Stimulated activated CD8-positive, alpha-beta memory T cell treated with anti-CD3 and anti-CD28 coated beads, Interleukin-7, amount 100 ng/mL, for 4 hours (primary cell): ENCODE results near the gene ZXDC.

Experiments
- DNase-seq, 2 donors: peaks; one replicate each; pipeline ENCODE4 v3.0.0-alpha.2; 2020; ENCODE audit warnings: low read depth in 2 of 2

ZXDC gene

DNA sequence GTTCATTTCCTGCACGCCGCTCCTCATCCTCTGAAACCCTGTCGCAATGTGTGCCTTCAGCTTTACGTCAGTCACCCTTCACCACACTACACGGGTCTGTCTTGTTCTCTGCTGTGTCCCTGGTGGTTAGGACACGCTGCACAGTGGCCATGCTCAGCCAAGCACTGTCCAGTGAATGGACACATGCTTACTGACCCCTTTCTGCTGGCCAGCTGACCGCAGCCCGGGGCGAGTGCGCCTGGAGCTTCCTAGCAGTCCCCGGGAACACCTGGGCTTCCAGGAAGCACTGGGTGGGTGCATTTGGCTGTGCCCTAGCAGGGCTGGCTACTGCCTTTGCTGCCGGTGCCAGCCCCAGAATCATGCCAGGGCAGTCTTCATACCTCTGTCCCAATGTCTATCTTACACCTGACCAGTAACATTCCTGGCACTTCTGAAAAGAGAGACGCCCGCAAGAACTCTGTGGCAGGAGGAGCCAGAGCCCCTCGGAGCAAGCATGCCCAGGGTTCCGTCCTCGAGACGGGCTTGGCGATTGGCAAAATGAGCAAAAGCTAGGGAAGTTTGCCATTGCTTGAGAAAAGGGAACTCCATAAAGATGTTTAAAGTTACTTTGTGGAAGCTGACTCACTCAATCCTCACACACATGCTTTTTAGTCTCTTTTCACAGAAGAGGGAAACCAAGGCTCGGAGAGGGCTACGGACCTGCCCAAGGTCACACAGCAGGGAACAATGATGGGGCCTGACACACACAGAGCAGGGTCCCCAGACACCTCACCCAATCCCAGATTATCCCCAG lies 15.7 kb upstream of the ZXDC start:
- DNase-seq = no peak

- no peak for DNase-seq
These were observed 14.9 kb upstream of the ZXDC start for GRCh38 chr3:126490619-126491018.

GRCh38 chr3:126488886-126489569 lies 13.3 kb upstream of the ZXDC start:
- DNase-seq = no peak

DNA sequence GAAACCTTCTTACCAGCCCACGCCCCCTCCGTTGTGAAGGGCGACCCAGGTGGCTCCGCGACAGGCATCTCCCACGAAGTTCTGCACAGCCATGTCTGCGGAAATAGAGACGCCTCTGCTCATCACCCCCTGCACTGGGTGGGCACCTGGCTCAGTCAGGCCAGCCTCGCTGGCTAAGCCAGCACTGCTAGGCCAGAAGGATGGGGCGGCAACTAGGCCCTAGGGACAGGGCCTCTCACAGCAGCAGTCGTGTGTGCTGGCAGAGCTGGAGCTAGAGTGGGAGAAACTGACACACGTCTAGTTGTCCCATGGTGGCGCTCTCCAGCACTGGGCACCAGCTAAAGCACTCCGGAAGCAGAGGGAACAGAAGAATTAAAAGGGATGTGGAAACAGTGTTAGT lies 12.5 kb upstream of the ZXDC start:
- DNase-seq = no peak

GRCh38 chr3:126487151-126487771 lies 11.6 kb upstream of the ZXDC start:
- no peak for DNase-seq

- DNase-seq = no peak
These were observed 10.7 kb upstream of the ZXDC start for GRCh38 chr3:126486360-126486847.

DNA sequence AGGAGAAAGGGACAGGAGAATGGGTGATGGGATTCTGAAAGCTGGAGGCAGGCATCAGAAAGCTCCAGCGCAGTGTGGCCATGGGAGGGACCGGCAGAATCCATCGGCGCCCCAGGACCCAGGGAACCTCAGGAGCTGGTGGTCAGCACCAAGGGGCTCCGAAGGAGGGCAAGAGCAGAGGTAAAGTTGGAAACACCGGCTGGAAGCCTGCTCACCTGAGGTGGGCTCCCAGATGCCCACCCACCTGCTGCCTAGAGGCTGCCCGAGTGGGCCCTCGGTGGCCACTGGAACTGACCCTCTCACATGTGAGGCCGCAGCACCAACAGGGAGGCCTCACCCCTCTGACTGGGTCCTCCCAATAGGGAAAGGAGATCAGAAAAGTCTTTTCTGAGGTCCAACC lies 10.3 kb upstream of the ZXDC start:
- DNase-seq = no peak

DNA sequence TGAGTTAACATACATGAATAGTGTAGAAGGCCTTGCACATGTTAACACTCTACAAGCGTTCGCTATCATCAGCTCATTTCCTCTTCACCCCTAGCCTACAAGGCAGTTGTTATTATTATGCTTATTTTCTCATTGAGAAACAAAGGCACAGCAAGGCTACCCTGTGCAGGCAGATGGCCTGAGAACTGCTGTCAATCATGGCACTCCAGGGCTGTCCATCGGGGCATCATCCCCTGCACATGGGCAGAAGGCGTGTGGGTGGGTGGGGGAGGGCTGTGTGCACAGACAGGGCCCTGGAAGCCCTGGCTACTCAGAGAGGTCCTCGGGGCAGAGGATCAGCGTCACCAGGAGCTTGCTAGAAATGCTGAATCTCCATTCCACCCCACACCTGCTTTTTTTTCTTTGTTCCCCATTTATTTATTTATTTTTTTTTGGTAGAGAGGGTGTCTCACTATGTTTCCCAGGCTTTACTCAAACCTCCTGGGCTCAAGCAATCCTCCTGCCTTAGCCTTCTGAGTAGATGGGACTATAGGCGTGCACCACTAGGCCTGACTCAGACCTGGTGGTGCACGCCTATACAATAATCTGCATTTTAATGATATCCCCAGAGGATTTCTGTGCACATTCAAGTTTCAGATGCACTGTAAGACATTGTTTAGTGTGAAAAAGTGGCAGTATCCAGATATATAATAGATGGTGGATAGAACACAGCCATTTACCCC lies 9.6 kb upstream of the ZXDC start:
- DNase-seq = no peak

DNA sequence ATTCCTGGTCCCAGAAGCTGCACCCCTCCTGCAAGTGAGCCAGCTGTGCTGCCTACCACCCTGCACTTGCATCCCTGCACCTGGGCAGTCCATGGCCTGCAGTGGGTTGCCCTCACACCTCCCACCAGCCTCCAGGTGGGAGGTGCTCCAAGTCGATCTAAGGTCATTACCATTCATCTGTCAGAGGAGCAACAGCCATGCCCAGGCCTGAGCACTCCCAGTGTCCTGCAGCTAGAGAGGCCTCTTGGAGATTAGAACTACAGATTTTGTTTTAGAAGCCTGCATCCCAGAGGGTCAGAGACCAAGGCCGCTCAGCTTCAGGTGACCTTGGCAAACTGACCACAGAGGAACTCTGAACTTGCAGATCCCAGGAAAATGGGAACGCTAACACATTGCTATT lies 9.0 kb upstream of the ZXDC start:
- DNase-seq = no peak

DNA sequence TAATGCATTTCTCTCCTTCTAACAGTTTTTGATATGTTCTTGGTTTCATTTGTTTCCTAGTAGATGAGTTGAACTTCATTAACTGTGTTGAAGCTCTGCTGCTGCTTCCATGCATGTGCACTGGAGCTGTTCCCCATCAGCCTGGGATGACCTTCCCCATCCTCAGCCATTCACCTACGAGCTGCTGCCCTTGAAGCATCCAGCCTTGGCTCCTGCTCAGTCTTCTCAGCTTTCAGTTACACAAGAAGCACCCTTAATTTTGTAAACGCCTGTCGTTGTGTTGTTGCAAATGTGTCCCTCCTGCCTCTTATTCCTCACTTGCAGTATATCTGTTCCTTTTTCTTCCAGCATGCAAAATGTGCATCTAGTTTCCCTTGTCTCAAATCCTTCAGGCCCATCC lies 8.5 kb upstream of the ZXDC start:
- no peak for DNase-seq

DNA sequence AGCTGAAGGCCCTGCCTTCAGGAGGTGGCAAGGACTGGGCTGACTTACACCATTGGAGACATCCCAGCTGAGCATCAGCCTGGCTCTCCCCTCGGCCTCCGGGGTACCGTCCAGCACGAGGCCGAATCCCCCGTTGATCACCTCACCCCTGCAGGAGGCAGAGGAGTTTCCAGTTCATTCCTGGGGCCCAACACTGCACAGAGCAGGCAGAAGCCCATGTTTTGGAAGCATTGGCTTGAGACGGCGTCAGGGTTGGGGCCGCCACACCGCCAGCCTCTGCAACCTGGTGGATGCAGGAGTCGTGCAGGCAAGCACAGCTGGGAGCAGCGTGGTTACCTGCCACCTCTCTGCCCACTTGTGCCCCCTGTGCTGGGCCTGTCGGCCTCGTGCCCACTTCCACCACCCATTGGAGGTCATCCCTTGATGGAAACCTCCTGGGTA lies 7.7 kb upstream of the ZXDC start:
- DNase-seq = no peak

GRCh38 chr3:126482503-126483255 lies 7.0 kb upstream of the ZXDC start:
- no peak for DNase-seq

DNA sequence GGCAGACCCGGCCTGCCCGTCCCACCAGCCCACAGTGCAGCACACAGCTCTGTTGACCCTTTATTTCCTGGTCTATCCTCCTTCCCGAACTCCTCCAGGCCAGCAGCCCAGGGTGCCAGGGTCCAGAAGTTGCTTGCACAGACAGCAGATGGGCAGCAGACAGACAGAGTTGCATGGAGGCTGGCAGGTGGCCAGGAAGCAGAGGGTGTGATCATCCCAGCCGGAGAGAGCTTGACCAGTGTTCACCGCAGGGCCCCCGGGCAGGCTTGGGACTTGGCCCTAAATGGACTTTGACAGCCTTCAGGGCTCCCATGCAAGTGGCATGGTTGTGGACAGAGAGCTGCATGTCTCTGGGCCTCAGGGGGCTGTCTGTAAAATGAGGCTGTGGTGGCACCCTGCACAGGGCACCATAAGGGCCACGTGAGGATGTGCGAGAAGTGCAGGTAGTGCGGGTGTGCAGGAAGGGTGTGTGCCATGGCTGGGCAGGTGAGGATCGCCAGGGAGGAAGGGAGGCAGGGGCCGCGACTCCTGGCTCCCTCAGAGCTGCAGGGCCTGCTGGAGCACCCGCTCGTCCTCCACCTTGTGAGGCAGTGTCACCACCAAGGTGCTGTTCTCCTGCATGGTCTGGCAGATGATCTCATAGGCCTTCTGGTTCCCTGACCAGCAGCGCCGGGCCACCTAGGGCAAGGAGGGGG lies 6.3 kb upstream of the ZXDC start:
- no peak for DNase-seq

GRCh38 chr3:126480861-126481260 lies 5.2 kb upstream of the ZXDC start:
- DNase-seq = no peak

GRCh38 chr3:126480206-126480605 lies 4.5 kb upstream of the ZXDC start:
- DNase-seq = no peak

DNA sequence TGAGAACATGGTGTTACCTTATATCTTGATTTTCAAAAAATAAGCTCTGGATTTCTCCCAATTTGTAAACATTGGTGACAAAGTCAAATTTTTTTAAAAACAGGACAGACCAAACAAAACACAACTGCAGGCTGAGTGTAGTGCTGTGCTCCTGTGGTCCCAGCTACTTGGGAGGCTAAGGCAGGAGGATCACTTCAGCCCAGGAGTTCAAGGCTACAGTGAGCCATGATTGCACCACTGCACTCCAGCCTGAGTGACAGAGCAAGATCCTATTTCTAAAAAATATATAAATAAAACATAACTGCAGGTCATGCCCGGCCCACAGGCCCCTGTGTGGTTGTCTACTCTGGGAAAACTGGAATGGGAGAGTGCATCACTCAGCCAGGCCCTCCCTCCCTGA lies 4.0 kb upstream of the ZXDC start:
- no peak for DNase-seq

- no peak for DNase-seq
These were observed 3.1 kb upstream of the ZXDC start for GRCh38 chr3:126478581-126479310.

DNA sequence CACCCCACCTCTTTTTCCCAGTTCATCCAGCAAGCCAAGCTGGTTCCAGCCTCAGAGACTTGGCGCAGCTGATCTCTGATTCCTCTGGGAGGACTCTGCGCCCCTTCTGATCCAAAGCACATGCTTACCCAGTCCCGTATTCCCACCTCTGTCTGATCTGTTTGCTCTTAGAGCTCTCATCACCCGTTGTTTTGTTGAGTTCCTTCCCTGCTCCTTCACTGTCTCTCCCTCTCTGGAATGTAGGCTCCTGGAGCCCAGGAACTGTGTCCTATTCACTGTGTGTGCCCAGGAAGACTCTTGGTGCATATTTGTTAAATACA lies 1.3 kb upstream of the ZXDC start:
- DNase-seq = no peak

- DNase-seq = no peak
These were observed 722 bp upstream of the ZXDC start for GRCh38 chr3:126476166-126477060.
